Rectal smooth muscle tissue (tissue), 1 donor: ENCODE data around the gene ZSCAN12.
"Not testable (repeated sequence)": the region's sequence is repeated elsewhere in the genome, so short reads cannot be mapped to it uniquely, and the experiment has no call there.

Experiments
- H3K27ac ChIP-seq: one replicate; pipeline ENCODE4 v1.7.0; 2013; ENCODE audit warnings: low read depth, low read length, inconsistent platforms
- H3K27me3 ChIP-seq: one replicate; pipeline ENCODE4 v1.7.0; 2013; ENCODE audit warnings: low read length; ENCODE audit not compliant: control insufficient read depth, insufficient read depth
- H3K36me3 ChIP-seq: one replicate; pipeline ENCODE4 v1.7.0; 2013; ENCODE audit warnings: low read length; ENCODE audit not compliant: control insufficient read depth, insufficient read depth
- H3K4me1 ChIP-seq: one replicate; pipeline ENCODE4 v1.7.0; 2013; ENCODE audit warnings: low read length; ENCODE audit not compliant: control insufficient read depth, insufficient read depth
- H3K4me3 ChIP-seq: one replicate; pipeline ENCODE4 v1.7.0; 2013; ENCODE audit warnings: low read length
- H3K9ac ChIP-seq: one replicate; pipeline ENCODE4 v1.7.0; 2013; ENCODE audit warnings: low read length

Gene ZSCAN12

GRCh38 chr6:28383235-28384142 lies 16.1 kb downstream of the ZSCAN12 start:
- Histone ChIP-seq H3K4me3 (peak overlapping the region; percentile 70), H3K4me1 (peaks cover 5% of the 10 kb centered on the region), H3K27me3 (no peaks in the 10 kb centered on the region), H3K27ac (peak overlapping the region; percentile 61), H3K36me3 (no peaks in the 10 kb centered on the region), H3K9ac (peak overlapping the region; percentile 45)

- Histone ChIP-seq H3K36me3 (no peaks in the 10 kb centered on the region), H3K4me1 (peaks cover 5% of the 10 kb centered on the region), H3K9ac (no peak overlapping the region), H3K27ac (no peak overlapping the region), H3K27me3 (no peaks in the 10 kb centered on the region), H3K4me3 (no peak overlapping the region)
Measured at GRCh38 chr6:28380381-28380780, 19.2 kb downstream of the ZSCAN12 start.

DNA sequence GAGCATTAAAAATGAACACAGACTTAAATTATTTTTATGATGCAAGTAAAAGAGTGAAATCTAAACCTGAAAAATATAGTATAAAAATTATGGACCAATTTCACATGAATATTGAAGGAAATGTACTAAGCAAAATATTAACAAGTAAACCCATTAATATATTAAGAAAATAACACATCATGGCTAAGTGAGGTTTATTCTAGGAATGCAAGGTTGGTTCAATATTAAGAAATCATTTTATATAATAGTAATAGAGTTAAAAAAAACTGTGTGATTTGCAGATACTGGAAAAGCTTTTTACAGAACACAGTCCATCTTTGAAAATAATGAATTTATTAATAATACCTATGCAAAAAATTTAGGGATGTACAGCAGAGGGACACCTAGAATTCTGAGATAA lies 20.9 kb downstream of the ZSCAN12 start:
- Histone ChIP-seq H3K27ac (no peak overlapping the region), H3K9ac (no peak overlapping the region), H3K4me3 (no peak overlapping the region), H3K27me3 (no peaks in the 10 kb centered on the region), H3K36me3 (no peaks in the 10 kb centered on the region), H3K4me1 (peaks cover 4% of the 10 kb centered on the region)

DNA sequence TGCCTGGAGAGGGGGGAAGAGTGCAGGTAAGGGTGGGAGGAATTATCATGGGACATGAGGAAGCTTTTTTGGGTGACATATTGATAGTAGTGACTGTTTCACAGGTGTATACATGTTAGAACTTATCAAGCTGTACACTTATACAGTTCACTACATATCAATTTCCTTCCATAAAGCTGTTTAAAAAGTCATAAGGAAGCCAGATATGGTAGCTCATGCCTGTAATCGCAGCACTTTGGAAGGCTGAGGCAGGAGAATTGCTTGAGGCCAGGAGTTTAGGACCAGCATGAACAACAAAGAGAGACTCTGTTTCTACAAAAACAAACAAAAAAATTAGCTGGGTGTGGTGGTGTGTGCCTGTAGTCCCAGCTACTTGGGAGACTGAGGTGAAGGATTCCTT lies 21.7 kb downstream of the ZSCAN12 start:
- Histone ChIP-seq H3K9ac (no peak overlapping the region), H3K36me3 (no peaks in the 10 kb centered on the region), H3K27ac (no peak overlapping the region), H3K4me1 (peaks cover 3% of the 10 kb centered on the region), H3K27me3 (no peaks in the 10 kb centered on the region), H3K4me3 (no peak overlapping the region)

GRCh38 chr6:28373925-28374324 lies 25.6 kb downstream of the ZSCAN12 start:
- no peaks in the 10 kb centered on the region for H3K4me1 ChIP-seq
- H3K4me3 ChIP-seq: no peak overlapping the region
- H3K27me3 ChIP-seq: no peaks in the 10 kb centered on the region
- no peak overlapping the region for H3K9ac ChIP-seq
- H3K27ac ChIP-seq: no peak overlapping the region
- no peaks in the 10 kb centered on the region for H3K36me3 ChIP-seq

GRCh38 chr6:28371706-28372451 lies 27.7 kb downstream of the ZSCAN12 start:
- H3K27me3 ChIP-seq: no peaks in the 10 kb centered on the region
- no peak overlapping the region for H3K4me3 ChIP-seq
- no peak overlapping the region for H3K9ac ChIP-seq
- H3K36me3 ChIP-seq: no peaks in the 10 kb centered on the region
- no peaks in the 10 kb centered on the region for H3K4me1 ChIP-seq
- H3K27ac ChIP-seq: no peak overlapping the region

DNA sequence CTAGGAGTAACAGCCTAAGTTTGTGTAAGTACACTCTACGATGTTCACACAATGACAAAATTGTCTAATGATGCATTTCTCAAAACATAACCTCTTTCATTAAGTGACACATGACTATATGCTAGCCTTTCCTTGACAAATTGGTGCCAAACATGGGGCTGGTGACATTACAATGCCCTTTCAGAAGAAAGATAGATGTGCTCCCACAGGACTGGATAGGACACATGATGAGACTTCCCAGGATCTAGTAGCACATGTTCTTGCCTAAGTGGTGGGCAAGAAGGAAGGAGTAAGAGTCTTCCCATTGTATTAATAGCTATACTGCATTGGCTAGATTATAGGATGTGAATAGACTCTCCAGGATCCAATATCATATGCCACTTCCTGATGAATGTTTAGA lies 28.3 kb downstream of the ZSCAN12 start:
- no peak overlapping the region for H3K27ac ChIP-seq
- H3K27me3 ChIP-seq: no peaks in the 10 kb centered on the region
- no peak overlapping the region for H3K4me3 ChIP-seq
- H3K9ac ChIP-seq: no peak overlapping the region
- H3K4me1 ChIP-seq: no peaks in the 10 kb centered on the region
- H3K36me3 ChIP-seq: no peaks in the 10 kb centered on the region

GRCh38 chr6:28370440-28370839 lies 29.1 kb downstream of the ZSCAN12 start:
- H3K9ac ChIP-seq: no peak overlapping the region
- H3K27me3 ChIP-seq: no peaks in the 10 kb centered on the region
- H3K27ac ChIP-seq: no peak overlapping the region
- no peaks in the 10 kb centered on the region for H3K4me1 ChIP-seq
- peaks cover 6% of the 10 kb centered on the region for H3K36me3 ChIP-seq
- no peak overlapping the region for H3K4me3 ChIP-seq

- Histone ChIP-seq H3K4me3 (no peak overlapping the region), H3K36me3 (peaks cover 12% of the 10 kb centered on the region), H3K9ac (no peak overlapping the region)
Measured at GRCh38 chr6:28369463-28369862, 30.1 kb downstream of the ZSCAN12 start.

GRCh38 chr6:28368522-28368921 lies 31.0 kb downstream of the ZSCAN12 start:
- Histone ChIP-seq H3K27me3 (no peaks in the 10 kb centered on the region), H3K4me1 (no peaks in the 10 kb centered on the region), H3K27ac (no peak overlapping the region), H3K4me3 (no peak overlapping the region), H3K36me3 (peaks cover 12% of the 10 kb centered on the region), H3K9ac (no peak overlapping the region)

More at GRCh38 chr6:28369463-28369862, 30.1 kb downstream of the ZSCAN12 start:
- Histone ChIP-seq H3K27me3 (no peaks in the 10 kb centered on the region), H3K27ac (no peak overlapping the region), H3K4me1 (no peaks in the 10 kb centered on the region)

DNA sequence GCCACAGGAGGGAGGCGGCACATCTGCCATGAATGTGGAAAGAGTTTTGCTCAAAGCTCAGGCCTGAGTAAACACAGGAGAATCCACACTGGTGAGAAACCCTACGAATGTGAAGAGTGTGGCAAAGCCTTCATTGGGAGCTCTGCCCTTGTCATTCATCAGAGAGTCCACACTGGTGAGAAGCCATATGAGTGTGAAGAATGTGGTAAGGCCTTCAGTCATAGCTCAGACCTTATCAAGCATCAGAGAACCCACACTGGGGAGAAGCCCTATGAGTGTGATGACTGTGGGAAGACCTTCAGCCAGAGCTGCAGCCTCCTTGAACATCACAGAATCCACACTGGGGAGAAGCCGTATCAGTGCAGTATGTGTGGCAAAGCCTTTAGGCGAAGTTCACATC lies 34.0 kb downstream of the ZSCAN12 start:
- H3K27me3 ChIP-seq, H3K4me1 ChIP-seq, H3K27ac ChIP-seq, H3K9ac ChIP-seq, H3K4me3 ChIP-seq: not testable (repeated sequence)
- H3K36me3 ChIP-seq: peaks cover 14% of the 10 kb centered on the region

DNA sequence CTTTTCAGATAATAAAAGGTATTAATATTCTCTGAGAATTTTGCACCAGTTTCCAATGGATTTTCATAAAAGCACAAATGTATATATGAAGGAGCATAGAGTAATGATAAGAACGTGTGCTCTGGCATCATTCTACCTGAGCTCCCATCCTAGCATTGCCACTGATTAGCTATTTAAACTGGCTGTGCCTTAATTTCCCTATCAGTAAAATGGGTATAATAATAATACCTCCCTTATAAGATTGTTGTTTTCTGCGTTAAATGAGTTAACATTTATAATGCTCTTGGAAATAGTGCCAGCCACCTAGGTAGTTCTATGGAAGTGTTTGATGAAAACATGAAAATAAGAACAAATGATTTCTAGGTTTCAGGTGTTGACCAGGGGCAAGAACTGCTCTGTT lies 38.6 kb downstream of the ZSCAN12 start:
- peaks cover 10% of the 10 kb centered on the region for H3K4me1 ChIP-seq
- no peak overlapping the region for H3K4me3 ChIP-seq
- H3K9ac ChIP-seq: no peak overlapping the region
- no peaks in the 10 kb centered on the region for H3K27me3 ChIP-seq
- H3K36me3 ChIP-seq: peaks cover 13% of the 10 kb centered on the region
- no peak overlapping the region for H3K27ac ChIP-seq
